SU-DHL-6 (cell line): ENCODE data around the gene SSR4.

Experiments used
- CTCF ChIP-seq: fragments of 200-600 bp; sonication (generic); IDR thresholded peaks from one replicate; pipeline ENCODE4 v1.5.1; 2017; ENCODE audit warnings: antibody characterized with exemption, mild to moderate bottlenecking, low read length, moderate library complexity; ENCODE audit not compliant: insufficient read depth, poor library complexity, severe bottlenecking
- EZH2phosphoT487 ChIP-seq: fragments of 200-600 bp; sonication (generic), shearing (Covaris generic); conservative IDR thresholded peaks from 2 replicates; pipeline ENCODE4 v1.6.1; 2018; ENCODE audit warnings: mild to moderate bottlenecking, antibody characterized with exemption, low read length, moderate library complexity, mixed read lengths

GRCh38 chrX:153844509-153845082 is 50.1 kb downstream of the SSR4 start:
- TF ChIP-seq CTCF (no peak), EZH2phosphoT487 (no peak)
